Measurements from ENCODE around the gene ABHD12.
"Not testable (repeated sequence)": the region's sequence is repeated elsewhere in the genome, so short reads cannot be mapped to it uniquely, and the experiment has no call there.

The ABHD12 gene

DNA sequence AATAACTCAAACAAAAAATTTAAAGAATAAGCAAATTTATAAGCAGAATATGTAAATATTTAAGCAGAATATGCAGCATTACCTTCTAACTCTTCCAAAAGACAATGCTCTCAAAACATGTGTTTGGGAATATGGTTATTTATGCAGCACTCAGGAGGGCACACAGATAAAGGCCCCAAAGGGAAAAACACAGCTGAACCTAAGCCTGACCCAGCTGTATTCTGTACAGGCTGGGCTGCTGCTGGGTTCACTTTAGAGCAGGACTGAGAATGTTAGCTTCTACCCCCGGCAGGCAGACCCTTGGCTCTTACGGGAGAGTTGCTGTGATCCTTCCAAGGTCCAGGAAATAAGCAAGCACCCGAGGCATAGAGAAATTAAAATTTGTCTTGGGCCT lies 37.3 kb downstream of the ABHD12 start:
- no peak for DNase-seq

DNA sequence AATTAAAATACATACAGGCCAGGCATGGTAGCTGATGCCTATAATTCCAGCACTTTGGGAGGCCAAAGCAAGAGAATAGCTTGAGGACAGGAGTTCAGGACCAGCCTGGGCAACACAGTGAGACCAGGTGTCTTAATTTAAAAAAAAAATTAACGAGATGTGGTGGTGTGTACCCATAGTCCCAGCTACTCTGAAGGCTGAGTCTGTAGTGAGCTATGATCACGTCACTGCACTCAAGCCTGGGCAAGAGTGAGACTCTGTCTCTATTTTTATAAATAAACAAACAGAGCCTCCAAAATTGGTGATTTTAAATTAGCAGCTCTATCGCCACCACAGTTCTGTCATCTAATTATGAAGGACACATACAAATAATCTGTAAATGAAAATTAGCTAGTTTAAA lies 37.9 kb downstream of the ABHD12 start:
- DNase-seq = no peak

DNA sequence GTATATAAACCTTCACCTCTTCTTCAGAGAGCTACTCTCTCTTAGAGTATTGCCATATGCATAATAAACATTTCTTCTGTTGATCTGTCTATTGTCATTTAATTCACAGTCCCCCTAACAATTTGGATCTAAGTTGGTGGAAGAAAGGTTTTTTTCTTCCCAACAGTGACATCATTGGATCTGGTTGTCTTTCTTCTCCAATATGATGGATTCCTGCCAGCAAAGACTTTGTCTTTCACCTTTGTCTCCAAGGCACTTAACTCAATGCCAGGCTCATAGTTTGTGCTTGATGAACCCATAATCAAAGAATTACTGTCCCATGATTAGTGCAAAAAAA lies 39.6 kb downstream of the ABHD12 start:
- DNase-seq = no peak

DNA sequence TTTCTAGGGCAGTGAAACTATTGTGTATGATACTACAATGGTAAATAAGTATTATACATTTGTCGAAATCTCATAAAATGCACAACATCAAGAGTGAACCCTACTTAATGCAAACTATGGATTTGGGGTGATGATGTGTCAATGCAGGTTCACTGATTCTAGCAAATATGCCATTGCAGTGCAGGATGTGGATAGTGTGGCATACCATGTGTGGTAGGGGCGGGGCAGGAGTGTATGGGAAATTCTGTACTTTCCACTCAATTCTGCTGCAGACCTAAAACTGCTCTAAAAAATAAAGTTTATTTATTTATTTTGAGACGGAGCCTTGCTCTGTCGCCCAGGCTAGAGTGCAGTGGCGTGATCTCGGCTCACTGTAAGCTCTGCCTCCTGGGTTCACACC lies 44.3 kb downstream of the ABHD12 start:
- no peak for DNase-seq

DNA sequence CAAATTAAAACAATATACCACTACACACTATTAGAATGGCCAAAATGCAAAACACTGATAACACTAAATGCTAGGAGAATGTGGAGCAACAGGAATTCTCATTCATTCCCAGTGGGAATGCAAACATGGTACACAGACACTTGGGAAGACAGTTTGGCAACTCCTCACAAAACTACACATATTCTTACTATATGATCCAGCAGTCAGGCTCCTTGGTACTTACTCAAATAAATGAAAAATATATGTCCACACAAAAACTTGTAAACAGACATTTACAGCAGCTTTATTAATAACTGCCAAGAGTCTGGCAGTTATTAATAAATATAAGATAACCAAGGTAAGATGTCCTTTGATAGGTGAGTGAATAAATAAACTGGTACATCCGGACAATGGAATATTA lies 44.9 kb downstream of the ABHD12 start:
- DNase-seq = no peak

DNA sequence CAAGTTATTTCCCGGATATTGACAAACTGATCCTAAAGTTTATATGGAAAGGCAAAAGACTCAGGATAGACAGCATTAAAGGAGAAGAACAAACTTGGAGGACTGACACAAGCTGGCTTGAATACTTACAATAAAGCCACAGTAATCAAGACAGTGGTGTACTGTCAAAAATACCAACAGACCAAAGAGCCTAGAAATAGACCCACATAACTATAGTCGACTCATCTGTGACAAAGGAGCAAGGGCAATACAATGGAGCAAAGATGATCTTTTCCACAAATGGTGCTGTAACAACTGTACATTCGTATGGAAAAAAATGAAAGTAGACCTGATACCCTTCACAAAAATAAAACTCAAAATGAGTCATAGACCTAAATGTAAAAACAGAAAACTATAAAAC lies 46.0 kb downstream of the ABHD12 start:
- DNase-seq = no peak

DNA sequence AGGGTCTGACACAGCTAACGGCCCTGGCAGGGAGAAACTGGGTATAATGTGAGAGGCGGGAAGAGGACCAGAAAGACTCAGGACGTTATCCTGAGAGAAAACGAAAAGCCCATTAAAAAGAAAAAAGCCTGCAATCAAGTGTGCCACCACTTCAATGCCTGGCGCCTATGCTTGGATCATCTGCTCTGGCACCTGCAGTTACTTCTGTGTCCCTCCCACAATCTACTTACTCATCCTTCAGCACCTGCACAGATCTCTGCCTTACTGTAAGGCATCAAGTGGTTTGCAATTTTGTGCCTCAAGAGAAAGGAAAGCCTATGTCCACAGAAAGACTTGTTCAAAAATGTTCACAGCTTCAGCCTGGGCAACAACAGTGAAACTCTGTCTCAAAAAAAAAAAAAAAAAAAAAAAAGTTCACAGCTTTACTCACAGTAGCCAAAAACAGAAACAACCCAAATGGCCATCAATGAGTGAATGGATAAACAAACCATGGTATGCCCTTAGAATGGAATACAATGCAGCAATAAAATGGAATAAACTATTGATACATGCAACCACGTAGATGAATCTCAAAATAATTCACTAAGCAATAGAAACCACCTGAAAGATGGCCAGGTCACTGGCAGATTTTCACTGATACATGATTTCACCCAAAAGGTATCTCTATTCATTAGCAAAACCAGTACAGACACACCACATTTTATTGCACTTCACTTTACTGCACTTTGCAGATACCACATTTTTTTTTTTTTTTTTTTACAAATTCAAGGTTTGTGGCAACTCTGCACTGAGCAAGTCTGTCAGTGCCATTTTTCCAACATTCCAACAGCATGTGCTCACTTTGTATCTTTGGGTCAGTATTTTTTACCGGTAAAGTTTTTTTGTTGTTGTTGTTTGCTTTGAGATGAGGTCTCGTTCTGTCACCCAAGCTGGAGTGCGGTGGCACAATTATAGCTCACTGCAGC lies 48.6 kb downstream of the ABHD12 start:
- no peak for DNase-seq

DNA sequence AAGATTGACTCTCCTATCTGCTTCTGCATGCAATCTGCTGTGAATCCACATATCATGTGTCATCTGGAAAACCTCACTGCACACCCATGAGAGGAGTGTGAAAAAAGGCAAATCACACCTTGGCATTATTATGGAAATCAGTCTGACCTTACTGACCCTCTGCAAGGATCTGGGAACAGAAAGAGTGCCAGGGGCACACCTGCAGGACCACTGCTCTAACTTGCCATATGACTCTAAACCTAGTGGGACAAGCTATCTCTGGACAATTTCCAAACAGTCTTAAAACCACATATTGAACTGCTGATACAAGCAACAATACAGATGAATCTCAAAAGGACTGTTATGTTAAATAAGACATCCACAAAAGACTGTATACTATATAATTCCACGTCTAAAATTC lies 50.3 kb downstream of the ABHD12 start:
- no peak for DNase-seq

DNA sequence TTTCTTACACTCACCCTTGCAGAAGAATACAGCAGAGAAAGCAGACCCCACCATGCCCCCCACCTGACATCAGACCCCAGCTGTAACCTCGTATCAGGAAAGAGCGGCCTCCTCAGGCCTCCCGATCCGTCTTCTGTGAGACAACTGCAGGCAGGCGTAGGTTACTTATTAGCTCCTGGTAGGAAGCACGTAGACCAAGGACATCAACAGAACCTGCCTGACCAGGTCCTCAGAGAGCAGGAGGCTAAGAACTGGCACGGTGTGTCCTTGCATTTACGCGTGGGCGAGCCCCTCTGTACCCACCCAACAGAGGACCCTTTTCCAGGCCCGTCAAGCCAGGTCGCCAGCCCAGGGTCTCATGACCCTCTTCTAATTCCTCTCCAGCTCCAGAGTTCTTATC lies 51.0 kb downstream of the ABHD12 start:
- DNase-seq = no peak

DNA sequence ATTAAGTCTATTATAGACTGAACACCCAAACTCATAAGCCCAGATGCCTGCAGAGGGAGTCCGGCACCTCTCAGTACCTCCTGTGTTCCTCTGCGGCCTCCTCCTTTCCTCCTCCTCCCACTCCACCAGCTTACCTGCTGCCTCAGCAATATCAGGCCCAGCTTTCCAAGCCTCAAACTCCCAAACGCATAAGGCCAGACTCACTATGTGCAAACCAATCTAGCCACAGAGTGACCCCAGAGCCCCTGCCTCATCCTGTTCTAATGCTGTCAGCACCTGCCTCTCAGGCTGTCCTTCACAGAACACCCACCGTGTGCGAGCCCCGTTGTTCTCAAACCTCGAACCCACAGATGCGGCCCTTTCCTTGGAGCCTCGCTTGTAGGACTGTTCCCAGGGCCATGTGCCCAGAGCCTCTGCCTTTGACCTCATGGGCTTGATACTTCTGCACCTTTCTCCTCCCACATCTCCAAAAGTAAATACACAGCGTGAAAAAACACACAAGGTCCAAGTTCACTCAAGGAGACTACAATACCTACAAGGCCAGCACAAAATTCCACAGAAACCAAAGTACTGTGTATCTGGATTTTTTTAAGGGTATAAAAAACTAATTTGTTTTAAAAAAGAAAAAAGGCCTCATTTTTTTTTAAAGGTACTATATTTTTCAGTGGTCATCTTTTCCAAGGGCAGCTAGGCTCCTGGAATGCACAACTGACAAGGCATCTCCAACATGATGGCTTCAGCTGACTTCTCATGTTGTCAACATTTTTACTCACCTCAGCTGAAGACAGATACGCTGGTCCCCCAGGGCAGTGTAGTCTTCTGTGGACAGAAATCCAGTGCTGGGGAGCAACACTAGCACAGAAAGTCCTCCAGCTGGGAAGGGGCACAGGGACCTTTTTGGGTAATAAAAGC lies 52.3 kb downstream of the ABHD12 start:
- no peak for DNase-seq

DNA sequence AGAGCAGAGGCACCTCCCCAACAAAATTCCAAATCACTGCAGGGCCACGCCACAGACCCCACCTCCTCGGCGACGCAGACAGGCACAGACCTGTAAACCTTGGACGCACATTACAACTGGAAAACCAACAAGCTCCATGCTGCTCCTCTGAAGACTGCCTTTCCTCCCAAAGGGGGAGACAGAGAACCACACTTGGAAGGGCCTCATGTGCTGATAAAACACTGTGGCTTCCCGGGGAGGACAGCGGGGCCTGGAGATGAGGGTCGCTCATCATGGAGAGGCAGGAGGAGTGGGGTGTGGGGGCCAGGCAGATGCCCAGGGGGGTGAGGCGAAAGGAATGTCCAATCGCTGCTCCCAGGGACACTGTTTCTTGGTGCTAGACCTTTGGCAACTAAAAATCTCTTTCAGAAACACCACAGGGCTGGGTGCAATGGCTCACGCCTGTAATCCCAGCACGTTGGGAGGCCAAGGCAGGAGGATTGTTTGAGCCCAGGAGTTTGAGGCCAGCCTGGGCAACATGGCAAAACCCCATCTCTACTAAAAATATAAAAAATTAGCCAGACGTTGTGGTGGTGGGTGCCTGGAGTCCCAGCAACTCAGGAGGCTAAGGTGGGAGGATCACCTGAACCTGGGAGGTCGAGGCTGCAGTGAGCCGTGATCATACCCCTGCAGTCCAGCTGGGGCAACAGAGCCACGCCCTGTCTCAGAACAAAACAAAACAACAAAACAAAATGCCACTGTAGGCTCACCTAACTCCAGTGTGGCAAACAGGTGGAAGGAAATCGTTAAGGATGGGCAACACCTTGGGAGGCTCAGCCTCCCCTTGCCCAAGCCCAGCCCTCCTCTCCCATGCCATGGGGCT lies 53.8 kb downstream of the ABHD12 start:
- DNase-seq = no peak

DNA sequence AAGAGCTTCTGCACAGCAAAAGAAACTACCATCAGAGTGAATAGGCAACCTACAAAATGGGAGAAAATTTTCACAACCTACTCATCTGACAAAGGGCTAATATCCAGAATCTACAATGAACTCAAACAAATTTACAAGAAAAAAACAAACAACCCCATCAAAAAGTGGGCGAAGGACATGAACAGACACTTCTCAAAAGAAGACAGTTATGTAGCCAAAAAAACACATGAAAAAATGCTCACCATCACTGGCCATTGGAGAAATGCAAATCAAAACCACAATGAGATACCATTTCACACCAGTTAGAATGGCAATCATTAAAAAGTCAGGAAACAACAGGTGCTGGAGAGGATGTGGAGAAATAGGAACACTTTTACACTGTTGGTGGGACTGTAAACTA lies 55.7 kb downstream of the ABHD12 start:
- DNase-seq = not testable (repeated sequence)

DNA sequence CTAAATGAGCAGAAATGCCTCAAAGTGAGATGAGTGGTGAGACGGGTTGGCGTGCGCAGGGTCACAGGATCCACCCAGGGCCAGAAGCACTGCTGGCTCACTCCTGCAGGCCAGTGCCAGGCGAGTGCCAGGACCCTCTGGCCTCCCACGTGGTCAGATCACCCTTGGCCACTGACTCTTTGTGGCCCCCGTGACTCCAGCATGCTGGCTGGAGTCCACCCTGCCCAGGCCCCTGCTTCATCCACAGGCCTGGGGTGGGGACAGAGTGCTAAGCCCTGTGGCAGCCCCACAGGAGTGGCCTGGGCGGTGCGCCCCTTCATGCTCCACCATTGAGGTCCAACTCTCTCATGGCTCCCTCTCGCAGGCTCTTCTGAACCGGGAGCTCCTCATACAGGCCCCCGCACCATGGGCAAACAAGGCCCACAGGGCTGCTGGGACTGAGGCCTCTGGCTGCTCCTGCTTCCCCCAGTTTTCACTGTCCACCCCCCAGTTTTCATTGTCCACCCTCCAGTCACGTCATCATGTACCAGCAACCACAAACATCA lies 61.6 kb downstream of the ABHD12 start:
- no peak for DNase-seq

DNA sequence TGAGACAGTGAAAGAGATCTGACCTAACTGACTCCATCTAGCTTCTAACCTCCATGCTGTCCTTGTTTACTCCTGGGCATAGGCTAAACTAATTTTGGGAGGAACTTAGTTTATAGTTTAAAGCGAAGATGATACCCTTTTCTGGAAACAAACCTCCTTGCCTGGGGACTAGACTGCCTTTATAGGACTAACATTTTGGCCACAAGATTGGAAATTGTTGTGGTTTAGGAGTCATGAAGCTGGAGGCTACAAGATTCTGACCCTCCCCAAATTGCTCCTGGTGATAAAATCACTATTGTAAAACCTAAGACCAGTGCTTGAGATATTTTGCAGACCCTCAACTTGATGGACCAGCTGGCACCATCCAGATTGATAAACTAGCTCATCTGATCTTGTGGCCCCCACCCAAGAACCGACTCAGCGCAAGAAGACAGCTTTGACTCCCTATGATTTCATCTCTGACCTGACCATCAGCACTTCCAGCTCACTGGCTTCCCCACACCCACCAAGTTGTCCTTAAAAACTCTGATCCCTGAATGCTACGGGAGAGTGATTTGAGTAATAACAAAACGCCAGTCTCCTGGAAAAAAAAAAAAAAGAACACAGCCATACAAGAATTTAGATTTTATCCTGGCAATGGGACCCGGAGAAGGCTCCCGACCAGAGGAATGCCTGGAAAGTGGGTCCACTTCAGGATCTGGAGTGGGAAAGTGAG lies 63.0 kb downstream of the ABHD12 start:
- no peak for DNase-seq

DNA sequence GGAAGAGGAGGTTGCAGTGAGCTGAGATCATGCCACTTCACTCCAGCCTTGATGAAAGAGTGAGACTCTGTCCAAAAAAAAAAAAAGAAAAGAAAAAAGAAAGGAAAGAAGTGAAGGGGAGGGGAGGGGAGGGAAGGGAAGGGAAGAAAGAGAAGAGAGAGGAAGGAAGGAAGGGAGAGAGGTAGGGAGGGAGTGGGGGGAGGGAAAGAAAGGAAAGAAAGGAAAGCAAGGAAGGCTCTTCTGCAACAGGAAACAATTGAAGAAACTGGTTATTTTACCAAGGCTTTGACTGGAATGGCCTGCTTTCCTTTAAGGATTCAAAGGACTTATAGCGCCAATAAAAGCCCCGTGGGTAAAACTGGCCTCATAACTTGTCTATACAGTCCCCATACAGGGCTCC lies 64.6 kb downstream of the ABHD12 start:
- no peak for DNase-seq

DNA sequence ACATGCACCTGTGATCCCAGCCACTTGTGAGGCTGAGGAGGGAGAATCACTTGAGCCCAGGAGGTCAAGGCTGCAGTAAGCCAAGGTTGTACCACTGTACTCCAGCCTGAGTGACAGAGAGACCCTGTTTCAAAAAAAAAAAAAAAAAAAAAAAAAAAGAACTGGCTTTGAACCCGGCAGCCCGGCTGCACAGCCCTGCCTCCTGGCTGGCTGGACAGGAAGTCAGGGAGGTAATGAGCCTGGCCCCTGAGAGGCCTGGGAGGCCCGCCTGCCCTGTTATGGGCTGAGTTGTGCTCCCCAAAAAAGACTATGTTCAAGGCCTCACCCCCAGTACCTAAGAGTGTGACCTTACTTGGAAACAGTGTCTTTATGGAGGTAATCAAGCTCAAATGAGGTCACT lies 65.6 kb downstream of the ABHD12 start:
- no peak for DNase-seq

DNA sequence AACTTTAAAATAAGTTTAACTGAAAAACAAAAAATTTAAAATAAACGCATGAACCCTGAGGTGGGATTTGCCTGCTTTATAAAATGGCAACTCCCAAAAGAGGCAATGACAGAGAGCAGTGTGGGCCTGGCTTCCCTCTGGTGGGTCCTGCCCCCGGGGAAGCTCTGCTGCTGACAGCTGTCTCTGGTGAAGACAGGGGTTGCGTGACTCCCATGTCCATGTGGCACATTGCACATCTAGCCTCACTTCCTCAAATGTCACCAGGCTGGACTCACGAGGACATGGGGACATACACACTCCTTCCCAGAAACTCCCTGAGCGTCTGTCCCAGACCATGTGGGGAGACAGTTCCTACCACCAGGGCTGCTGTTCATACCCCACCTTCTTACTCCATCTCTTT lies 66.2 kb downstream of the ABHD12 start:
- peak; percentile 14 for DNase-seq

DNA sequence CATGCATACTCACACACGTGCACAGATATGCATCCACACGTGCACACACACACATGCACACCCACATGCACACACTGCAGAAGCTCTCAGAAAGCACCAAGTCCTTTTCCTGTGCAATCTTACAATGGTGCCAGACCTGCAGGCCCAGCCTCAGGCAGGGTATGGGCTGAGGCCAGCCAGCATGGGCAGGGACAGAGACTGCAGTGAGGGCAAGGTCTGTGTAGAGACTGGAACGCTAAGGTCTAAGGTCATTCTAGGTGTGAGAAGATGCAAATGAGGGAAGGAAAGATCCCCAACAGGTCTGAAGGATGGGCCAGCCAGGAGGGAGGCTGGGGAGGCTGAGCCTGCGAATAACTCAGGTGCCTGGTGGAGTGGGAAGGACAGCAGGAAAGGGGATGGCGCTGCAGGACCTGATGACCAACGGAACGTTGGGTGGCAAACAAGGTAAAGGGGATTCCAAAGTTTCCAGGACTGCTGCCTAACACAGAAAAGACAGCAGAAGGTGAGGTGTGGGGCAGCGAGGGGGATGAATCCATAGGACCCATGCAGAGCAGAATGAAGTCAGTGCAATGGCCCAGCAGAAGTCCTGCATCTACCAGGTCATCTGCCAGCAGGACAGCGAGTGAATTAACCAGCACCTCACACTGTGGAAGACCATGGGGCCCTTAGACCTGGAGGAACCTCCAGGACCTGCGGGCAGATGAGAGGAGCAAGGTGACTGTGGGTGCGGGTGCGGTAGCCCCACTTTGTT lies 67.0 kb downstream of the ABHD12 start:
- no peak for DNase-seq

DNA sequence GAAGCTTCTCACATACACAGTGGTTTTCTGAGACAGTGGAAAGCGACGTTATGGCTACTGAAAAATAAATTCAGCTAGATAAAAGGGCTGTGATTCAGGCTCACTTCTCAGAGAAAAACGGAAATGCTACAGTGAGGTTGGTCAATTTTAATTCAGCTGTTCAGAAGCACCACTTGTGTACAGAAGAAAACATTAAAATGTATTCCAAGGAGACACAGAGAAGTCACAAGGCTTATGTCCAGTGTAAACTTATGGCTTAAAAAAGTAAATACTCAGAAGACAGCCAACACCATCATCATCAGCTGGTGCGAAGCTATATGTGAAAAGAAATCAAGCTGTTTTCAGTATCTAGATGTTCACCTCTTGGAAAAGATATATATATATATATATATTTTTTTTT lies 68.6 kb downstream of the ABHD12 start:
- DNase-seq = no peak

DNA sequence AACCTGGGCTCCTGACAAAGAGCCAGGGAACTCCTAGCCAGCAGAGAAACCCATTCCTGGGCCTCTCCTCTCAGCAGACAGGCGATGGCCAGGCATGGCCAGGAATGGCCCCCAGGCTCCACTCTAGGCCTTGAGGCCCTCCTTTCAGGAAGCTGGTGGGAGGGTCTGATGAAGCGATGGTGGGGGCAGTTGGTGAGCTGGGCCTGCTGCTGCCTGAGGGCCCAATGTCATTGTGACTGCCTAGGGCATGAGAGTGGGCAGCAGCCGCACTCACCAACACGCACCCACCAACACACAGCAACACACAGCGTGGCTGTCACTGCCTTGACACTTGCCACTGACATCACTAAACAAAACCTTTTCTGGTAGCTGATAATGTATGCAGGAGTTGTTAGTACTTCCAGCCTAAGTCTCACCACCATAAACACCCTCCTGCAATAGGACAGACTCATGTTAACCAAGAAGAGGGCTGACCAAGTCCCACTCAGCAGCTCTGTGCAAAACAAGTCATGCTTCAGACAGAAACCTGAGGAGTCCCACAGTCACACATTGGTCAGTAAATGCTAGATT lies 69.3 kb downstream of the ABHD12 start:
- DNase-seq = no peak

All from CD4-positive, alpha-beta T cell treated with Interleukin-12 subunit alpha and Interleukin-12 subunit beta, for 1 hour (primary cell).